Ureter (tissue), 1 donor: ENCODE data around the gene RELB. TPM values are rescaled to one million over a fixed set of nuclear protein-coding genes. Genes with fewer than 3 reads are reported as not detected.
A peak's percentile ranks its signal among the peaks of the same experiment; 100 is the strongest.

Source experiments
- DNase-seq: peaks from one replicate; pipeline ENCODE4 v3.0.0-alpha.2; 2020; ENCODE audit warnings: low spot score
- total RNA-seq: library from RNA; stranded (reverse); gene quantifications from one replicate; pipeline ENCODE4 v1.2.4, GENCODE V29; 2023
- donor health status: DM: yes; HTN: yes; CAD: no.

The RELB gene
- total RNA-seq, 1 donor from 2014 or later = 16.9 TPM

DNA sequence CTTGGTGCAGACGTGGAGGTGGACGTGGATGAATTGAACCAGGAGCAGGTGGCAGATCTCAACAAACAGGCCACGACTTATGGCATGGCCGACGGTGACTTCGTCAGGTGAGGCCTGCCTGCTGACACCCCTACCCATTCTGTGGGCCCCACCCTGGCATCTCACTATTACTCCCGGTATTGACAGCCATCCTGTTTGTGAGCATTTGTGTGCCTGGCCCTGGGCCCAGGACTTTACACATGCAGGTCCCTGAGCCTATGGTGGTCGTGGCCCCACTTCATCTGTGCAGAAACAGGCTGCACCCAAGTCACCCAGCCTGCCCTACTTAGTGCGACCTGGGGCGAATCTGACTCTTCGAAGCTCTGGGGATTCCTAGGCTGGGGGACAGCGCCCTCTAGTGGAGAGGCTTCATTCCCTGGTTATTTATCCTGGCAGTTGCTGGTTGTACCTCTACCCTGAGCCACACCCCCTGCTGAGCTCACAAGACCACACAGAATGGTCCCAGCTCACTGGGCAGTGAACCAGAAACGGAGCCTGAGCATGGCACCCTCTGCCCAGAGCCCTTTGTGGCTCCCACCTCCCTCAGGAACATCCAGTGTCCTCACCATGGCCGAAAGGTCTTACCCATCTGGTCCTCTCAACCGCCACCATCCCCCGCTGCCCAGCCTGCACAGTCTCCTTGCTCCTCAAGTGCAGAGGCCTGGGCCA is 58.1 kb downstream of the RELB start:
- DNase-seq = peak; percentile 77

DNA sequence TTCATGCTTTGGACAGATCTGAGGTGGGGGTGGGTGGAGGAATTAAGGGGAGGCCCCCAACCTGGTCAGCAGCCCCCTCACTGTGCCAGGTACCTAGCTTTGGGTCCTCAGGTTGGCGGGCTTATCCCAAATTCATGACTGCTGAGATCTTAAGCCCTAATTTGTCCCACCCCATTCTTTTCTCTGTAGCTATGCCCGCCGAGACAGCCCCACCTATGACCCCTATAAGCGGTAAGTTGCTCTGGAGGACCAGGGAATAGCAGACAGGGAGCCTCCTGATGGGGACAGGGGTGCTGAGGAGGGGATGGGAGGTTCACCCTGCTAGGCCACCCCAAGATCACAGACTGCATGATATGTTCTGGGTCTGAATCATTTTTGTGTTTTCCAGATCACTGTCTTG is 60.7 kb downstream of the RELB start:
- no peak for DNase-seq

DNA sequence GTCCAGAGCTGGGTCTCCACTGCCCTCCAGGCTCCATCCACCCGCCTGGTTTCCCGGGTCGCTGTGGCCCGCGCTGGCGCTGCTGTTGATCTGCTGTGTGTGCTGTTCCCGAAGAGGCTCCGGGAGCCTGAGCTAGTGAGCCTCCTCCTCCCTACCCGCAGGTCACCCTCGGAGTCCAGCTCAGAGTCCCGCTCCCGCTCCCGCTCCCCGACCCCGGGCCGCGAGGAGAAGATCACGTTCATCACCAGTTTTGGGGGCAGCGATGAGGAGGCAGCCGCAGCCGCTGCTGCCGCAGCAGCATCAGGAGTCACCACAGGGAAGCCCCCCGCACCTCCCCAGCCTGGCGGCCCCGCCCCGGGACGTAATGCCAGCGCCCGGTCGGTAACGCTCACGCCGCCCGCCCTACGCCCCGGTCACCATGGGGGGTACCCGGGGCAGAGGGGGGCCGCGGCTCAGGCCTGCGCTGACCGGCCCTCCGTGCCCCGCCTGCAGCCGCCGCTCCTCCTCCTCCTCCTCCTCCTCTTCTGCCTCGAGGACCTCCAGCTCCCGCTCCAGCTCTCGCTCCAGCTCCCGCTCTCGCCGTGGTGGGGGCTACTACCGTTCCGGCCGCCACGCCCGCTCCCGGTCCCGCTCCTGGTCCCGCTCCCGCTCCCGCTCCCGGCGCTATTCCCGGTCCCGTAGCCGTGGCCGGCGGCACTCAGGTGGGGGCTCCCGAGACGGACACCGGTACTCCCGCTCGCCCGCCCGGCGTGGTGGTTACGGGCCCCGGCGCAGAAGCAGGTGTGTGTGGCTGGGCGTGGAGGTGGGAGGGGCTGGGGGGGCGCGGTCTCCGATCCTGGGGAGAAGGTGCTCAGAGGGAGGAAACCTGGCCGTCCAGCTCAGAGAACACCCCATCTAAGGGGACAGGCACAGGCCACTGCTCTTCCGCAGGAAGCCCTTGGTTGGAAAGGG is 62.9 kb downstream of the RELB start:
- DNase-seq = no peak

DNA sequence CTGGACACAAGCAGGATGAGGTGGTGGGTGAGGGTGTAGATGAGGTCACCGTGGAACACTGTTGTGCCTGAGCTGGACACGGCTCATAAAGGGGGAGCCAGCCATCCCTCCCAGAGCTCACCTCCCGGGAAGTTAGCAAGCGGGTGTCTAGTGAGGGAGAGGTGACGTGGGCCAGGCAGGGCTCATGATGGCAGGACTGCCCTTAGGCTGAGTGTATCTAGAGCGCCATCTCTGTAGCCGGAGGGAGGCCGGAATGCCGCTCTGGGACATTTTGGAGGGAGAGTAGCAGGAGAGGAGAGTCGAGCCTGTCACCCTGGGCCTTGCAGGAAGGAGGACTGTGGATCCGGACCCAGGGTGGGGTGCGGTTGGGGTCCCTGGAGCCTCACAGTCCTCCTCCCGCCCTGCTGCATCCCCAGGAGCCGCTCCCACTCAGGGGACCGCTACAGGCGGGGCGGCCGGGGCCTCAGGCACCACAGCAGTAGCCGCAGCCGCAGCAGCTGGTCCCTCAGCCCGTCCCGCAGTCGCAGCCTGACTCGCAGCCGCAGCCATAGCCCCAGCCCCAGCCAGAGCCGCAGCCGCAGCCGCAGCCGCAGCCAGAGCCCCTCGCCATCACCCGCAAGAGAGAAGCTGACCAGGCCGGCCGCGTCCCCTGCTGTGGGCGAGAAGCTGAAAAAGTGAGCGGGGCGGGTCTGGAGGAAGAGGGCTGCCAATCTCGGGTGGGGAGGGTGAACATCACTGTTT is 65.8 kb downstream of the RELB start:
- DNase-seq = no peak

DNA sequence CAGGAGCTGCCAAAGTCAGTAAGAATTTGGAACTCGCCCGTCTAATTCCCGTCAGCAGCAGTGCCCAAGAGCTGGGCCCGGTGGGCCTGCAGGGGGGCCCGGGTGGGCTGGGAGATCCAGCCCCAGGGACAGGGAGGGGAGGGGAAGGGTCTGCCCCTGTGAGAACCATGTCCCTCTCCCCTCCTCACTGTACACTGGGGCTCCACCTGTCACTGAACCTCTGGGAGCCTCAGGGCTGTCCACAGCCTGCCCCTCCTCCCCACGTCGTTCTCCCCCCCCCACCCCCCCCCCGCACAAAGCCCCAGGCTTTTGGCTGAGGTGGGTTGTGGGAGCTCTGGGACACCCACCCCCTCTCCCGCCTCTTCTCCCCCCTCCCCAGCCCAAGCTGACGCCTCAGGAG is 66.8 kb downstream of the RELB start:
- DNase-seq = no peak

DNA sequence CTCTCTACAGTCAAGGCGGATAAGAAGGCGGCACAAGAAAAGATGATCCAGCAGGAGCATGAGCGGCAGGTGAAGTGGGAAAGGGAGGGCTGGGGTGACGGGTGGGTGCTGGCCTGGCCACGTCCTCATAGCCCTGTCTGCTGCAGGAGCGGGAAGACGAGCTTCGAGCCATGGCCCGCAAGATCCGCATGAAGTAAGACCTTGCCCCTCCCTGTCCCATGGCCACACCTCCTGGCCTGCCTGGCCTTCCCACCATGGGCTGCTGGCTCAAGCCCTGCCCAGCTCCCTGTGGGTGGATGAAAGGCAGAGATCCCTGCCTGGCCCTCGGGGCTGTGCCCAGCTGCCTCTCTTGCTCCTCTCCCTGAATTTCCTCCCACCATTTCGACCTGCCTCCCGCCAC is 67.8 kb downstream of the RELB start:
- DNase-seq = no peak

DNA sequence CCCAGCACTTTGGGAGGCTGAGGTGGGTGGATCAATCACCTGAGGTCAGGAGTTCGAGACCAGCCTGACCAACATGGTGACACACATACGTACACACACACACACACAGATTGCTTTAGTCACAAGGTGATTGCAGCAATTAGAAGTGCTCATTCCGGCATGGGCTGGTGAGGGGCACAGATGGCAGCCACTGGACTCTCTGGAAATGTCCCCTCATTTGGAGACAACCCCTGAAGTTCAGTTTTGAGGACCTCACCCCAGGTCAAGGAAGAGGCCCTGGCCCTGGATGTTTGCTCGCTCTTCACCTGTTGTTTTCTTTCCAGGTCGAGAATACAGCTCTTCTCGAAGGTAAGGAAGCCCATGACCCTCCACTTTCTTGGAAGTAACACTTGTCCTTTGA is 69.0 kb downstream of the RELB start:
- no peak for DNase-seq

DNA sequence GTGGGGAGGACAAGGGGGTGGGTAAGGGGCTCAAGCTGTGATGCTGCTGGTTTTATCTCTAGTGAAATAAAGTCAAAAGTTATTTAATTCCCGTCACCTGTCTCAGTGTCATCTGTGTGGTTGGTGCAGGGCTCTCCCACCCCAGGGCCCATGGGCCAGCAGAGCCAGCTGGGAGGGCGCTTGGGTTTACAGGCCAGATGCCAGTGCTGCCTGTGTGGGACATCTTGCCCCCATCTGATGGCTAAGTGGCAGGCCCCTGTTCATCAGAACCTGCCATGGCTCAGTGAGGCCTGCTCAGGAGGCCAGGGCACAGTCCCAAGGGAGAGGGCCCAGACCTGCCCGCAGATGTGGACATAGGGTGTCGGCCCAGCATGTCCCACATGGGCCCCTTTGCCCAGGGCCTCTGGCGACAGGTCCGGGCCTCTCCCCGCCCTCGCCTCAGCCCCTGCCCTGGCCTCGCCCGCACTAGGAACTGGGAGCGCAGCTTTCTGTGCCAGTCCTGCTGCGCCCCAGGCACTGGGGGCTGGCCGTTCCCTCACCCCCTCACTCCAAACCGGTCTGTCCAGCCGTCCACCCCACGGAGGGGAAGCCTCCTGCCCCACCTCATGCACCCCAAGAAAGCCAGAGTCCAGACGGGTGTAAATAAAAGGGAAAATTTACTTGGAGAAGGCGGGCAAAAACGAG is 69.7 kb downstream of the RELB start:
- no peak for DNase-seq

DNA sequence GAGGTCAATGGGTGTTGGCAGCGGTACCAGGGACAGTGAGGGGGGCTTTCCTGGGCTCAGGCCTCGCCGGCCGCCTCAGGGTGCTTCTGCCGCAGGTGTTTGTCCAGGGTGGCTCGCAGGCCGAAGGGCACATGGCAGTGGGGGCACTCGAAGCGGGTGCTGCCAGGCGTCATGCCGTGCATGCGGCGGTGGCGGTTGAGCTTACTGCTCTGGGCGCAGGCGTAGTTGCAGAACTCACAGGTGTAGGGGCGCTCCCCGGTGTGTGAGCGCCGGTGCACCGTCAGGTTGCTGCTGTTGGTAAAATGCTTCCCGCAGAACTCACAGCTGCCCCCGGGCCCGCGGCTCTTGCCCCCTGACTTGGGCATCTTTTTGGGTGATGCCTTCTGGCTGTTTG is 70.3 kb downstream of the RELB start:
- DNase-seq = no peak

DNA sequence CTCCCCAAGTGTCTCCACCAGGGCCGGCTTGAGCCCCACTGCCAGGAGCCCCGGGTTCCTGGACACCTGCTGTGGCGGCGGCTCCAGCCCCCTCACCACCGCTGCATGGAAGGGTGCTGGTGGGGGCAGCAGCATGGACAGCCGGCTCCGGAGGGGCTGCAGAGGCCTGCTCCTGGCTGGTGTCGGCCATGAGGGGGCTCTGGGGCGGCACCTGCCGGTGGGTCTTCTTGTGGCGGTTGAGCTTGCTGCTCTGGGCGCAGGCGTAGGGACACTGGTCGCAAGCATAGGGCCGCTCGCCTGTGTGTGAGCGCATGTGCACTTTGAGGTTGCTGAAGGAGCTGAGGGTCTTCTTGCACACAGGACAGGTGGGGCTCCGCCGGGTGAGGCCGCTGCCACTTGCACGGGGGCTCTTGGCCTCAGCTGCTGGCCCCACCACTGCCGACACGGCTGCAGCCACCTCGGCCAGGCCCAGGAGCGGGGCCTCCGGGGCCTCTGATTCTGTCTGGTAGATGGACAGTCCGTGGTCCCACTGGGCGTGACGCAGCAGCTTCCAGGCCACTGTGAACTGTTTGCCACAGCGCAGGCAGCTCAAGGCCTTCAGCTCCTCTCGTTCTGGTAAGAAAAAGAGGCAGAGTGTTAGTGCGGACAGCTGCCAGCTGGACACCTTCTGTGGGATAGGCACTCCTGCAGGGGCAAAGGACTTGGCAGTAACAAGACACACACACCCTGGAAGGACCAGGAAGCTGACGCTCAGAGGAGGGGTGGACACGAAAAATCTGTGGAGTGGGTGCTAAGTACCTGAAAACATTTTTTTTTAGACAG is 70.9 kb downstream of the RELB start:
- no peak for DNase-seq

DNA sequence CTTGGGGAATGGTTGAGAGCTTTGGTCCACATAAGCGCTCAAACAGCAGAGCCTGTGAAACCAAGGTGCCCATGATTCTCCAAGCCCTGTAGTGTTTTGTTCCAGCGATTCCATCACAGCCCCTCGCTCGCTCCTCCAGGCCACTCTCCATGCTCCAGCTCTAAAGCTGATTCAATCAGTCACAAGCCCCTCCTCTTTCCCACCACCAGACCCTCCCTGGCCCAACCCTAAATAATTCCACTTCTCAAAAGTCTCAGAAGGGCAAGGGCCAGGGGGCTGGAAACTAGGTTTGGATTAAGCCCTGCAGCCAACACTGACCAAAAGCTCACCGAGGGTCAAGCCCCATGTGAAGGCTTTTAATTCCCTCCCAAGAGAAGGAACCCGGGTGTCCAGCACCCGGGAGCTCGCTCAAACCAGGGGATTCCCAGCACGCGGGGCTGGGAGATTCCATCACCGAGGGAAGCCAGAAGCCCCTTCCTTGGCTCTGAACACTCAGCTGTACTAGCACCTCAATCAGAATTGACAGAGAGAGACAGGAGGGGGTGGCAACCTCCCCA is 73.6 kb downstream of the RELB start:
- no peak for DNase-seq

DNA sequence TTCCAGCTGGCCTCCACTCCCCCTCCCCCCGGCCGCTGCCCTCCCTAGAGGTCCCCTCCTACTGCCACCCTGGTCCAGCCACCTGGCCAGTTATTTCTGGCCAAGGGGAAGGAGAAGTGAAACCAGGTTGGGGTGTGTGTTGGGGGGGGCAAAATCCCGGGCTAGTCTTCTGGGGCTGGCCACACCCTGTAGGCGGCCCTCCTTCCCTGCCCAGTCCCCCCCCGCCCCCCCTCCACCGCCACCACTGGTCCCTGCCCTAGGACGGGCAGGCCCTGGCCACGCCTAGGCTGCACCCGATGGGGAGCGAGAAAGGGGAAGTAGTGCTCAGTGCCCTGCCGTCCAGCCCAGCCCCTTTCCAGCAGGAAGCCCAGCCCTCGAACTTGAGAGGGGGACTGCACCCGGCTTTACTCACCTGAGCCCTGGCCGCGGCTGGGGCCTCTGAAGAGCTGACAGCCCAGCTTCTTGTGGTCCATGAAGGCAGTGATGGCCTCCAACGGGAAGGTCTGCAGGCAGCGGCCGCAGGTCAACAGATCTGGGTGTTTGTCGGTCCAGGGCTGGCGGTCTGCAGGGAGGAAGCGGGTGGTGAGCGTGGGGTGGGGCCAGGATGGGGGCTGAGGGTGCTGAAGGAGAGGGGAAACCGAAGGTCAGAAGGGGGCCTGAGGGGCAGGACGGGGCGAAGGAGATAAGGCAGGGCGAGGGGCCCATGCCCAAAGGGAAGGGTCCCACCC is 74.2 kb downstream of the RELB start:
- peak; percentile 91 for DNase-seq

DNA sequence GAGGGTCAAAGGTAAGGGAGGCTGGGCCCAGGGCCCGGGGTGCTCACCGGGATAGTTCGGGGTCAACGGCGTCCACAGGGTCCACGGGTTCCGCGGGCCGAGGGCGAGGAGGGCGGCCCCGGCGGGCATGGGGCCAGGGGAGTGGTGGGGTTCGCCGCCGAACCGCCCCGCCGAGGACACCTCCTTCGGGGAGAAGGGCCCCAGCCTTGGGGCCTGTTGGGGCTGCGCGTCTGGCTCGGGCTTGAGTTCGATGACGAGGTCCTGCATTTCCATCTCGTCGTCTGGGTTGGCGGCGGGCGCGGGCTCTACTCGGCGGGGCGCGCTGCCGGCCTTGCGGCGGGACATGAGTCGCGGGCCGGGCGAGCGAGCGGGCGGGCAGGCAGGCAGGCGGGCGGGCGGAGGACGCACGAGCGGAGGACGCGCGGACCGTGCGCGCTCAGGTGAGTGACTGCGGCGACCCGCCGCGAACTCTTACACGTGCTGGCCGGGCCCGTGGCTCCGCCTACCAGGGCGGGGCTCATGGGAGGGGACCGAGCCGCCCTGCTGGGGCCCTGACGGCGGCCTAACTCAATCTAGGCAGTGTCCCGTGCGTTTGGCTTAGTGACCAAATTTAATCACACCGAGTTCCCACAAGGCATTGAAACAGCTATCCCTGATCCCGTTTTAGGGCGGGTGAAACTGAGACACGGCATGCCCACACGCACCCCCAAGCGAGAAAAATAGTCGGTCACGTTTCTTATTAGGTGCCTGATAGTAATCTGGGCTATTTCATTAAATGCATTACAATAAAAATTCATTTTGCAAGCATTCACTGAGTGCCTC is 75.0 kb downstream of the RELB start, which contains the start of gene ZNF296:
TSS of gene ZNF296 (minus strand) at position 450 of the 822 bp plus-strand sequence. CDS start at position 345, 105 bp downstream.
- DNase-seq = peak; percentile 83

DNA sequence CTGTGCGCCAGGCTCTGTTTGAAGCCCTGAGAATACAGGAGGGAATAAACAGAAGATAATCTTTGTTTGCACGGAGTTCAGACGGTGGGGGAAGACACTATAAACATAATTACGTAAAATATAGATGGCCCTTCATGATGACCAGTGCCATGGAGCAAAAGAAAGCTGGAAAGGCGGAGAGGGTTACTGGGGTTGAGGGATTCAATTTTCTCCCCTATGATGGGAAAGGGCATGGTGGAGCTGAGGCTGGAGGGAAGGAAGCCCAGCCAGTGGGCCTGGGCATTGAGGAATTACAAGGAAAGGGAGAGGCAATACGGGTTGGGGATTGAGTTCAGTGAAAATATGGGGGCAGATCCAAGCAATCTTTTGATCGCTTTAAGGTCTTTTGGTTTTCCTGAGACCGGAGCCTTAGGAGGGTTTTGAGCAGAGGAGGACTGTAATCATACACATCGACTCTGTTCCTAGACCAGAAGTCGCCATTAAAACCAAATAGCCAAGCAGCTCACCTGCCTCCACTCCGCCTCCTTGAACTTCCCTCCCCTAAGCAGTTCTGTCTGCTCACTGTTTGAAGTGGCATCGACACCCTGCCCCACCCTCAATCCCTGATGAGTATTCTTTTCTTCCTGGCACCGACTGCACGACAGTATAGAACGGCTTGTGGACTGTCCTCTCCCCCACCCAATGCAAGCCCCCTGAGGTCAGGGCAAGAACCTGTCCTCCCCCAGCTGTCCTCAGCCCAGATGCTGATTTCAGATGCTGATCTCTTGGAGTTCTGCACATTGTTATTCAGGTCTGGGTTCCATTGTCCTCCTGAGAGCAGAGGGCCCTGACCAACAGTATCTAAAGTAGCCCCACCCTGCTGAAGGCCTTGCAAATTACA is 75.8 kb downstream of the RELB start:
- no peak for DNase-seq

DNA sequence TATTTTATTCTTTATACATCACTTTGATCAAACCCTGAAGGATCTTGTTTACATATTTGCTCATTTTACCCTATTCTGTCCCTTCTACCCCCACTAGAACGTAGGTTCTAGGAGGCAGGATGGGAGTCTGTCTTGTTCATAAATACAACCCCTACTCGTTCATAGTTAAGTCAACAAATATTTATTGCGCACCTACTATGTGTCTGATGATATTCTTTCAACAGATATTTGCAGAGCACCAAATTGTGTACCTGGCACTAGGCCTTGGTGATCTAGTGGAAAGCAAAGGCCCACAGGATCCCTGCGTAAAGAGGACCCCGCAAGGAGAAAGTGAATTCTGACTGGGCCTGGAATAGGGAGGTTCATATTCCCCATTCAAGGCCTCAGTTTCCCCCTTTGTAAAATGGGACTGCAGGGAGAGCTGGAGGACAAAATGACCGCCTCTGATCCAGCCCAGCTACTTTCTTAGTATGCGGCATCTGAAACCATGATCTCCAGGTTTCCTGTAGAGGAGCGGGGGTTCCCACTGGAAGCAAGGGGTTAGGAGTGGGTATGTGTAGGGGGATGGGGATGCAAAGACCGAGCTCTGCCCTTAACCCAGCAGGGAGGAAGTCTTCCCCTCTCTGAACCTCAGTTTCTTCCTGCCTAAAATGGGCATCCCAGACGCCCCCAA is 77.3 kb downstream of the RELB start:
- DNase-seq = no peak

DNA sequence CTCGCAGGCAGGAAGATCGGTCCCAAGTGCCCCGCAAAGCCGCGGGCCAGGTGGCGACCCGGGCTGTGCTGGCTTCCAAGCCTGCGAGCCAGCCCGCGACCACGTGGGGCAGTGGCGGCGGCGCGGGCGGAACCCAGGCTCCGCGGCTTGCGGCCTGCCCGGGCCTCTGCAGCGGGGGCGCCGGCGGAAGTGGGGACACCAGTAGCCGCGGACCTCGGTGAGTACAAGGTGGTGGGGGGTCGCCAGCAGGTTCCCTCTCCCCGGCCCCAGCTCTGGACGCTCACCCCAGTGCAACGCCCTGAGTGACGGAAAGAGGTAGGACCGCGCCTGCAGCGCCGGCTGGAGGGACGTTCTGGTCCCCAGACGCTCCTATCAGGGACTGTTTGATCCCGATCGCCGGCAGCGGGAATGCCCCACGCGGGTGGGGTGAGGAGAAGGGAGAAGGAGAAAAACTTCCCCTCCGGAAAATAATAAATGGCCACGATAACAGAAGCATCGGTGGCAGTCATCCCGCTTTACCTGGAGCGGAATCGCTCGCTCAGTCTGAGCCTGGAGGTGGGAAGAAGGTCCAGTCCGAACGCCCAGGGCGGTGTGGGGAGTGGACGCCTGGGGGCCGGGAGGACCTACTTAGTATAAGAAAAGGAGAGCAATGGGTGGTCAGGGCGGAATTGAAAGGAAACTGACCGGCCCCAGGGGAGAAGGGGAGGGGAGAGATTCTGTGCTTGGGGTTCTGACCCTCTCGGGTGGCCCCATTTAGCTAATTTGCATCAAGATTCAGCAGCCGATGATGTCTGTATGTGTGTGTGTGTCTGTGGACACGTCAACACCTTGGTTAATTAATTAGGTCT is 78.0 kb downstream of the RELB start, which contains the start of gene GEMIN7:
TSS of gene GEMIN7 (plus strand) at position 198 of the 848 bp plus-strand sequence. CDS start 10,855 bp downstream, outside the sequence.
- peak; percentile 71 for DNase-seq
